NT2/D1 (cell line): ENCODE data around the gene TPD52L1.

Experiments
- SUZ12 ChIP-seq: IDR thresholded peaks from 2 replicates; pipeline ENCODE4 v1.6.1; 2011; ENCODE audit not compliant: insufficient read length, insufficient read depth; ENCODE audit errors: extremely low read depth
- YY1 ChIP-seq: IDR thresholded peaks from 2 replicates; pipeline ENCODE4 v1.6.1; 2011; ENCODE audit not compliant: insufficient read length, insufficient read depth
- ZNF274 ChIP-seq: IDR thresholded peaks from 2 replicates; pipeline ENCODE4 v1.6.1; 2011; ENCODE audit warnings: mild to moderate bottlenecking, low read depth, low read length

DNA sequence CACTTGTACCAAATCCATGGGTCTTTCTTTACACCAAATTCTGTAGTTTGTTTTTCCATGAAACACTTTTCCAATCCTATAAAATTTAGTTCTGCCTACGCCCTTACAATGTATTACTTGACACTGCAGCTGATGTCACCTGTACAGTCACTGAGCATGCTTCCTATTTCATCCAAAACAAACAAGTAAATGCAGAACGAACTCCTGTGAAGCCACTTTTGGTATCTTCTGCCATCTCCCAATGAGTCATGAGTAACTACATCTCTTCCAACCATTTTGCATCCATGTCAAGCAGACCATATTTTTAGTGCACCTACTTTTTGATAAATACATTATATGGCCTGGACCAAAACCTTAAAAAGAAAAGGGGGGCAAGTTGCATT, 105.8 kb downstream of the TPD52L1 start:
- TF ChIP-seq YY1: no peak
- TF ChIP-seq ZNF274: no peak
- TF ChIP-seq SUZ12: no peak
